HepG2 (cell line): ENCODE results near the gene ZFP42. TPM values are rescaled to one million over a fixed set of nuclear protein-coding genes. Genes with fewer than 3 reads are reported as not detected.

ENCODE experiments used
- ATAC-seq: fragments of 200-7000 bp; cut with Tn5 transposase; 3 replicates; pipeline ENCODE4 v1.9.1; 2020; ENCODE audit warnings: mild to moderate bottlenecking, moderate library complexity
- BruUV-seq: library from RNA; stranded (reverse); fragments of 400-500 nt; replicated peaks from 2 replicates; lab custom pipeline; 2021; lab: Mats Ljungman, UMichigan
- CTCF ChIA-PET: fragments of 300-600 bp; formaldehyde crosslinking; extraction: SDS; loops from one replicate; lab custom pipeline; 2021; ENCODE audit warnings: low total read pairs, inconsistent platforms, low intra/inter-chr PET ratio; lab: Yijun Ruan, JAX
- POLR2A ChIA-PET: fragments of 350-600 bp; sonication (Branson Sonifier 250); formaldehyde crosslinking; loops from one replicate; lab custom pipeline; 2020; ENCODE audit warnings: antibody characterized with exemption, inconsistent platforms; lab: Yijun Ruan, JAX
- DNase-seq: peaks from one replicate; pipeline ENCODE4 v3.0.0-alpha.2; 2015; ENCODE audit warnings: low spot score
- FAIRE-seq: peaks from 3 replicates; lab custom pipeline; 2011; peaks lifted over from hg19 to GRCh38; lab: Jason Lieb, UNC
- H2AFZ ChIP-seq: one replicate; pipeline ENCODE4 v1.6.1; 2011; ENCODE audit warnings: low read length, inconsistent platforms
- H3K27ac ChIP-seq: fragments of 300-600 bp; 3 replicates; pipeline ENCODE4 v1.8.0; 2011; ENCODE audit warnings: mixed run types, mild to moderate bottlenecking, mixed read lengths, low read length, inconsistent platforms; ENCODE audit not compliant: insufficient read depth; ENCODE audit errors: extremely low read length
- H3K27me3 ChIP-seq, 2 experiments: fragments of 200-600 bp in 1 of 2; 2 replicates in 1 of 2; 3 replicates in 1 of 2; pipeline versions ENCODE4 v1.6.0 to v1.8.0; 2011; ENCODE audit warnings: low read length in 2 of 2, mild to moderate bottlenecking in 2 of 2, moderate library complexity in 2 of 2, inconsistent platforms in 1 of 2; ENCODE audit not compliant: insufficient read depth in 2 of 2, control insufficient read depth in 1 of 2
- H3K36me3 ChIP-seq, 2 experiments: fragments of 200-600 bp in 1 of 2; replicated peaks in 1 of 2; 2 replicates in 1 of 2; 3 replicates in 1 of 2; pipeline versions ENCODE4 v1.5.1 to v1.8.0; 2011; ENCODE audit warnings: low read length in 2 of 2, inconsistent platforms in 1 of 2; ENCODE audit not compliant: insufficient read depth in 2 of 2, control insufficient read depth in 1 of 2
- H3K4me1 ChIP-seq: 2 replicates; pipeline ENCODE4 v1.5.1; 2012; ENCODE audit warnings: low read length, inconsistent platforms; ENCODE audit not compliant: insufficient read depth
- H3K4me2 ChIP-seq: 2 replicates; pipeline ENCODE4 v1.6.0; 2011; ENCODE audit warnings: low read depth, low read length, inconsistent platforms
- H3K4me3 ChIP-seq, 3 experiments: fragments of 200-600 bp in 1 of 3; sonication (generic), shearing (Covaris generic) in 1 of 3; replicated peaks in 1 of 3; 2 replicates each; pipeline ENCODE4 v1.5.1; 2011 to 2016; ENCODE audit warnings: low read length in 3 of 3, inconsistent platforms in 2 of 3, low read depth in 2 of 3, mild to moderate bottlenecking in 2 of 3, control low read depth in 1 of 3, mixed read lengths in 1 of 3; ENCODE audit not compliant: insufficient read depth in 1 of 3
- H3K79me2 ChIP-seq: one replicate; pipeline ENCODE4 v1.6.1; 2011; ENCODE audit warnings: low read length, inconsistent platforms; ENCODE audit not compliant: insufficient read depth
- H3K9ac ChIP-seq: 2 replicates; pipeline ENCODE4 v1.6.0; 2011; ENCODE audit warnings: mild to moderate bottlenecking, low read depth, low read length, inconsistent platforms; ENCODE audit not compliant: insufficient read depth
- H3K9me3 ChIP-seq: 2 replicates; pipeline ENCODE4 v1.5.1; 2012; ENCODE audit warnings: mild to moderate bottlenecking, low read length
- H4K20me1 ChIP-seq: 2 replicates; pipeline ENCODE4 v1.6.0; 2011; ENCODE audit warnings: inconsistent platforms, mild to moderate bottlenecking, low read length, moderate library complexity; ENCODE audit not compliant: insufficient read depth
- ATM ChIP-seq: fragments of 450-650 bp; IDR thresholded peaks from 2 replicates; pipeline ENCODE4 v1.7.1; 2017; ENCODE audit warnings: mild to moderate bottlenecking, borderline replicate concordance
- BORCS8-MEF2B ChIP-seq: sonication (generic); formaldehyde crosslinking; IDR thresholded peaks from 2 replicates; pipeline ENCODE4 v1.8.0; 2022; ENCODE audit warnings: mild to moderate bottlenecking, missing genetic modification reagents
- GLI4 ChIP-seq: sonication (generic); formaldehyde crosslinking; IDR thresholded peaks from 2 replicates; pipeline ENCODE4 v1.5.1; 2020; ENCODE audit warnings: missing genetic modification reagents, mild to moderate bottlenecking, moderate library complexity, borderline replicate concordance
- ISL2 ChIP-seq: sonication (generic); formaldehyde crosslinking; IDR thresholded peaks from 2 replicates; pipeline ENCODE4 v1.5.0; 2020; ENCODE audit warnings: missing genetic modification reagents
- RARA ChIP-seq: IDR thresholded peaks from 2 replicates; pipeline ENCODE4 v1.6.1; 2016; ENCODE audit warnings: missing genetic modification reagents, missing compliant biosample characterization
- TEAD2 ChIP-seq: sonication (generic); formaldehyde crosslinking; IDR thresholded peaks from 2 replicates; pipeline ENCODE4 v1.9.0; 2021; ENCODE audit warnings: missing genetic modification reagents
- ZBTB20 ChIP-seq: sonication (generic); formaldehyde crosslinking; IDR thresholded peaks from 2 replicates; pipeline ENCODE4 v1.8.1; 2023; ENCODE audit warnings: missing genetic modification reagents, low read depth, mild to moderate bottlenecking, borderline replicate concordance
- ZNF205 ChIP-seq: IDR thresholded peaks from 2 replicates; pipeline ENCODE4 v1.6.1; 2018; ENCODE audit warnings: missing biosample characterization, missing genetic modification reagents
- ZNF746 ChIP-seq: sonication (generic); formaldehyde crosslinking; IDR thresholded peaks from 2 replicates; pipeline ENCODE4 v1.8.0; 2022; ENCODE audit warnings: mild to moderate bottlenecking, missing genetic modification reagents
- ZNF749 ChIP-seq: sonication (generic); formaldehyde crosslinking; IDR thresholded peaks from 2 replicates; pipeline ENCODE4 v1.8.0; 2022; ENCODE audit warnings: mild to moderate bottlenecking, missing genetic modification reagents, moderate library complexity, borderline replicate concordance
- ZSCAN9 ChIP-seq: IDR thresholded peaks from 2 replicates; pipeline ENCODE4 v1.6.1; 2016; ENCODE audit warnings: borderline replicate concordance
- WGBS: methylation state at CpG from one replicate; pipeline ENCODE4 v1.1.6; 2017; ENCODE audit warnings: low lambda C conversion rate; 5-methylcytosine and 5-hydroxymethylcytosine counted together
- in situ Hi-C: cut with HindIII; loops from 2 replicates; pipeline ENCODE4 v1.10.0; 2017; ENCODE audit warnings: low pct_unique_long_range_greater_than_20kb; ENCODE audit not compliant: extremely low pct_ligation_motif_present
- intact Hi-C: fragments of 100-400 bp; cut with micrococcal nuclease; formaldehyde crosslinking; loops from one replicate; pipeline ENCODE4 v1.10.0; 2022; ENCODE audit not compliant: unreplicated experiment
- polyA plus RNA-seq, 8 experiments: library from polyadenylated mRNA; depleted of rRNA in 3 of 8; stranded (reverse) in 7 of 8; unstranded in 1 of 8; fragments of >200 nt; fragmentation: Illumina TruSeq in 4 of 8; extraction: Trizol in 4 of 8; gene quantifications; 2 replicates each; pipeline versions ENCODE4 v1.2.1 to v1.2.3, GENCODE V29; 2011 to 2016; ENCODE audit warnings: low read depth in 4 of 8, missing spikeins in 1 of 8, mixed read lengths in 1 of 8; ENCODE audit not compliant: insufficient read depth in 1 of 8
- total RNA-seq, 5 experiments: library from RNA; depleted of rRNA; stranded (reverse); fragments of >200 nt; fragmentation: Illumina TruSeq; extraction: Trizol; gene quantifications; 2 replicates each; pipeline ENCODE4 v1.2.3, GENCODE V29; 2016; ENCODE audit warnings: low read depth in 1 of 5
- TF ChIP-seq, protein P1 (sequence below): sonication (generic); formaldehyde crosslinking; IDR thresholded peaks from 2 replicates; pipeline ENCODE4 v1.9.0; 2021; ENCODE audit warnings: missing genetic modification reagents, mild to moderate bottlenecking, borderline replicate concordance
- TF ChIP-seq, protein P2 (sequence below): sonication (generic); formaldehyde crosslinking; IDR thresholded peaks from 2 replicates; pipeline ENCODE4 v1.4.0; 2020; ENCODE audit warnings: missing genetic modification reagents
- TF ChIP-seq, protein P3 (sequence below), 2 experiments: sonication (generic) in 1 of 2; formaldehyde crosslinking in 1 of 2; IDR thresholded peaks; 2 replicates each; pipeline versions ENCODE4 v1.4.0 to v1.6.1; 2016 to 2020; ENCODE audit warnings: borderline replicate concordance in 1 of 2, low read depth in 1 of 2, mild to moderate bottlenecking in 1 of 2, missing genetic modification reagents in 1 of 2

The ZFP42 gene
- total and polyA plus RNA-seq, 2 of the 13 experiments (the other 11 are each of a cell fraction or from before 2014, with no cell fraction given), result not detected

DNA sequence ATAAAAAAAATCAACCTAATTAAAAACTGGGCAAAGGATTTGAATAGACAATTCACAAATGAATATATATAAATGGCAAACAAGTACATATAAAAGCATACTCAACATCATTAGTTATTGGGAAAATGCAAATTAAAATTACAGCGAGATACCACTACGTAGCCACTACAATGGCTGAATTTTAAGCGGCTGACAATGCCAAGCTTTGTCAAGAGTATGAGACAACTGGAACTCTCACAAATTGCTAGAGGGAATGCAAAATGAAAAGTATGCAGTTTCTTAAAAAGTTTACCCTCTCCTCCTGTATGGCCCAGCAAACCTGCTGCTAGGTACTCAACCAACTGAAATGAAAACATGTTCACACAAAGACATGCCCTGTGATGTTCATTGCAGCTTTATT, 34.8 kb downstream of the ZFP42 start (continued):
- TF ChIP-seq, protein P1, sequence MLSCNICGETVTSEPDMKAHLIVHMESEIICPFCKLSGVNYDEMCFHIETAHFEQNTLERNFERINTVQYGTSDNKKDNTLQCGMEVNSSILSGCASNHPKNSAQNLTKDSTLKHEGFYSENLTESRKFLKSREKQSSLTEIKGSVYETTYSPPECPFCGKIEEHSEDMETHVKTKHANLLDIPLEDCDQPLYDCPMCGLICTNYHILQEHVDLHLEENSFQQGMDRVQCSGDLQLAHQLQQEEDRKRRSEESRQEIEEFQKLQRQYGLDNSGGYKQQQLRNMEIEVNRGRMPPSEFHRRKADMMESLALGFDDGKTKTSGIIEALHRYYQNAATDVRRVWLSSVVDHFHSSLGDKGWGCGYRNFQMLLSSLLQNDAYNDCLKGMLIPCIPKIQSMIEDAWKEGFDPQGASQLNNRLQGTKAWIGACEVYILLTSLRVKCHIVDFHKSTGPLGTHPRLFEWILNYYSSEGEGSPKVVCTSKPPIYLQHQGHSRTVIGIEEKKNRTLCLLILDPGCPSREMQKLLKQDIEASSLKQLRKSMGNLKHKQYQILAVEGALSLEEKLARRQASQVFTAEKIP (CRISPR knock-in tag), result no peak
- TF ChIP-seq ISL2 (no peak), TEAD2 (CRISPR knock-in tag) (no peak)

DNA sequence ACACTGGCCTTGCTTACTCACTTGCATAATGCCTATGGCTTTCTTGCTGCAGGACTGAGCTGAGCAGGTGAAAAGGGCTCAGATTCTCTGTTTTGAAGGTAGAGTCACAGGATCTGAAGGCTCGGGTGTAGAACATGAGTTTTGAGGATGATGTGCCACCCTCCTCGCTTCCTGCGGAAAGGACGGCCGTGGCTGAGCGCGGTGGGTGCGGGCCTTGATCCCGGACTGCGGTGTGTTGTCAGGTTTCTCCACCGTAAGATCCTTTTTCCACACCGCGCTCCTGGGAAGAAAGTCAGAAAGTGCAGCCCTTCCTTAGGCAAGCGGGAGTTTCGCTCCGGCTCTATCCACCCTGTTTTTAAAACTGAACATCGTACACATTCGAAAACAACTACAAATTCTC, 36.2 kb downstream of the ZFP42 start:
- intact Hi-C loops, result no loop called here
- DNase-seq (no peak), ATAC-seq (no peak), FAIRE-seq (no peak)
- ChIA-PET CTCF (no interaction called here), POLR2A (no interaction called here)
- Histone ChIP-seq H3K36me3 (no peaks in the 10 kb centered on the region), H3K27ac (no peak overlapping the region), H3K4me2 (no peak overlapping the region), H3K4me3 (no peak overlapping the region), H2AFZ (no peak overlapping the region), H3K4me1 (no peaks in the 10 kb centered on the region), H3K79me2 (no peaks in the 10 kb centered on the region), H3K9me3 (no peaks in the 10 kb centered on the region), H3K27me3 (peaks cover 0 to 12% of the 10 kb centered on the region in 2 experiments; a peak in 1 of 5 replicates), H3K9ac (no peak overlapping the region), H4K20me1 (no peaks in the 10 kb centered on the region)
- 63% methylated on average over 17 of the region's 18 CpGs for WGBS
- in situ Hi-C loops, result no loop called here
- no TSS peak for BruUV-seq
- TF ChIP-seq ATM (no peak), ZSCAN9 (CRISPR knock-in tag) (no peak), ZBTB20 (no peak), RARA (CRISPR knock-in tag) (no peak), GLI4 (CRISPR knock-in tag) (no peak), BORCS8-MEF2B (CRISPR knock-in tag) (no peak), ZNF746 (CRISPR knock-in tag) (no peak), ZNF205 (CRISPR knock-in tag) (no peak), ZNF749 (CRISPR knock-in tag) (no peak)
- TF ChIP-seq, protein P2, sequence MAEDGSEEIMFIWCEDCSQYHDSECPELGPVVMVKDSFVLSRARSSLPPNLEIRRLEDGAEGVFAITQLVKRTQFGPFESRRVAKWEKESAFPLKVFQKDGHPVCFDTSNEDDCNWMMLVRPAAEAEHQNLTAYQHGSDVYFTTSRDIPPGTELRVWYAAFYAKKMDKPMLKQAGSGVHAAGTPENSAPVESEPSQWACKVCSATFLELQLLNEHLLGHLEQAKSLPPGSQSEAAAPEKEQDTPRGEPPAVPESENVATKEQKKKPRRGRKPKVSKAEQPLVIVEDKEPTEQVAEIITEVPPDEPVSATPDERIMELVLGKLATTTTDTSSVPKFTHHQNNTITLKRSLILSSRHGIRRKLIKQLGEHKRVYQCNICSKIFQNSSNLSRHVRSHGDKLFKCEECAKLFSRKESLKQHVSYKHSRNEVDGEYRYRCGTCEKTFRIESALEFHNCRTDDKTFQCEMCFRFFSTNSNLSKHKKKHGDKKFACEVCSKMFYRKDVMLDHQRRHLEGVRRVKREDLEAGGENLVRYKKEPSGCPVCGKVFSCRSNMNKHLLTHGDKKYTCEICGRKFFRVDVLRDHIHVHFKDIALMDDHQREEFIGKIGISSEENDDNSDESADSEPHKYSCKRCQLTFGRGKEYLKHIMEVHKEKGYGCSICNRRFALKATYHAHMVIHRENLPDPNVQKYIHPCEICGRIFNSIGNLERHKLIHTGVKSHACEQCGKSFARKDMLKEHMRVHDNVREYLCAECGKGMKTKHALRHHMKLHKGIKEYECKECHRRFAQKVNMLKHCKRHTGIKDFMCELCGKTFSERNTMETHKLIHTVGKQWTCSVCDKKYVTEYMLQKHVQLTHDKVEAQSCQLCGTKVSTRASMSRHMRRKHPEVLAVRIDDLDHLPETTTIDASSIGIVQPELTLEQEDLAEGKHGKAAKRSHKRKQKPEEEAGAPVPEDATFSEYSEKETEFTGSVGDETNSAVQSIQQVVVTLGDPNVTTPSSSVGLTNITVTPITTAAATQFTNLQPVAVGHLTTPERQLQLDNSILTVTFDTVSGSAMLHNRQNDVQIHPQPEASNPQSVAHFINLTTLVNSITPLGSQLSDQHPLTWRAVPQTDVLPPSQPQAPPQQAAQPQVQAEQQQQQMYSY (CRISPR knock-in tag), result no peak
- TF ChIP-seq, protein P3, sequence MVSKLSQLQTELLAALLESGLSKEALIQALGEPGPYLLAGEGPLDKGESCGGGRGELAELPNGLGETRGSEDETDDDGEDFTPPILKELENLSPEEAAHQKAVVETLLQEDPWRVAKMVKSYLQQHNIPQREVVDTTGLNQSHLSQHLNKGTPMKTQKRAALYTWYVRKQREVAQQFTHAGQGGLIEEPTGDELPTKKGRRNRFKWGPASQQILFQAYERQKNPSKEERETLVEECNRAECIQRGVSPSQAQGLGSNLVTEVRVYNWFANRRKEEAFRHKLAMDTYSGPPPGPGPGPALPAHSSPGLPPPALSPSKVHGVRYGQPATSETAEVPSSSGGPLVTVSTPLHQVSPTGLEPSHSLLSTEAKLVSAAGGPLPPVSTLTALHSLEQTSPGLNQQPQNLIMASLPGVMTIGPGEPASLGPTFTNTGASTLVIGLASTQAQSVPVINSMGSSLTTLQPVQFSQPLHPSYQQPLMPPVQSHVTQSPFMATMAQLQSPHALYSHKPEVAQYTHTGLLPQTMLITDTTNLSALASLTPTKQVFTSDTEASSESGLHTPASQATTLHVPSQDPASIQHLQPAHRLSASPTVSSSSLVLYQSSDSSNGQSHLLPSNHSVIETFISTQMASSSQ (IDR thresholded peaks at IDR 0.05; ENCODE audit: low read depth), result no peak
- TF ChIP-seq, protein P3 (CRISPR knock-in tag; IDR thresholded peaks at IDR 0.05; ENCODE audit: borderline replicate concordance), result no peak
